H1 (cell line): ENCODE data around the gene USP36. TPM values are rescaled to one million over a fixed set of nuclear protein-coding genes. Genes with fewer than 3 reads are reported as not detected.

ENCODE experiments used
- CTCF ChIA-PET: fragments of 300-600 bp; sonication (Branson Sonifier 250); formaldehyde crosslinking; loops from one replicate; lab custom pipeline; 2021; ENCODE audit not compliant: partially characterized antibody; lab: Charles Lee
- POLR2A ChIA-PET: fragments of 300-600 bp; sonication (Branson Sonifier 250); formaldehyde crosslinking; loops from one replicate; lab custom pipeline; 2021; ENCODE audit warnings: inconsistent platforms; ENCODE audit not compliant: partially characterized antibody; lab: Charles Lee
- DNase-seq, 2 experiments: peaks; one replicate each; pipeline versions ENCODE4 v3.0.0 to v3.0.0-alpha.2; 2010 to 2022; ENCODE audit warnings: low spot score in 2 of 2, low read depth in 1 of 2, mixed read lengths in 1 of 2
- FAIRE-seq: peaks from 2 replicates; lab custom pipeline; 2011; peaks lifted over from hg19 to GRCh38; lab: Jason Lieb, UNC
- H2AFZ ChIP-seq: 2 replicates; pipeline ENCODE4 v1.8.1; 2012; ENCODE audit warnings: low read length, inconsistent platforms
- H2AK5ac ChIP-seq: 2 replicates; pipeline ENCODE4 v1.6.1; 2013; ENCODE audit warnings: low read depth, low read length
- H2BK120ac ChIP-seq: replicated peaks from 2 replicates; pipeline ENCODE3; 2013; ENCODE audit warnings: low read depth, low read length, inconsistent platforms
- H2BK12ac ChIP-seq: 2 replicates; pipeline ENCODE4 v1.6.1; 2013; ENCODE audit warnings: low read depth, low read length
- H2BK15ac ChIP-seq: 2 replicates; pipeline ENCODE4 v1.6.1; 2013; ENCODE audit warnings: low read length
- H2BK20ac ChIP-seq: 2 replicates; pipeline ENCODE4 v1.6.1; 2013; ENCODE audit warnings: low read length
- H2BK5ac ChIP-seq: 2 replicates; pipeline ENCODE4 v1.6.1; 2013; ENCODE audit warnings: low read depth, low read length
- H3K14ac ChIP-seq: 2 replicates; pipeline ENCODE4 v1.6.1; 2013; ENCODE audit warnings: inconsistent platforms; ENCODE audit not compliant: insufficient read length
- H3K18ac ChIP-seq: 2 replicates; pipeline ENCODE4 v1.6.1; 2013; ENCODE audit warnings: low read length; ENCODE audit errors: extremely low read depth
- H3K23ac ChIP-seq: 2 replicates; pipeline ENCODE4 v1.6.1; 2013; ENCODE audit warnings: inconsistent platforms; ENCODE audit not compliant: insufficient read length
- H3K23me2 ChIP-seq: 2 replicates; pipeline ENCODE4 v1.6.1; 2013; ENCODE audit warnings: low read depth, low read length
- H3K27ac ChIP-seq: 2 replicates; pipeline ENCODE4 v1.6.1; 2011; ENCODE audit warnings: low read depth, low read length, inconsistent platforms
- H3K27me3 ChIP-seq, 4 experiments: replicated peaks in 1 of 4; 1 replicate in 1 of 4; 2 replicates in 3 of 4; pipeline versions ENCODE4 v1.6.1 to v1.8.1; 2011 to 2013; ENCODE audit warnings: low read length in 3 of 4, mild to moderate bottlenecking in 3 of 4, inconsistent platforms in 2 of 4, mixed read lengths in 2 of 4, moderate library complexity in 1 of 4; ENCODE audit not compliant: control insufficient read depth in 3 of 4, insufficient read depth in 3 of 4; ENCODE audit errors: extremely low read depth in 1 of 4
- H3K36me3 ChIP-seq, 4 experiments: 2 replicates each; pipeline versions ENCODE4 v1.6.1 to v1.8.1; 2011 to 2013; ENCODE audit warnings: mild to moderate bottlenecking in 4 of 4, low read length in 3 of 4, moderate library complexity in 2 of 4, control low read depth in 1 of 4, inconsistent platforms in 1 of 4; ENCODE audit not compliant: insufficient read depth in 4 of 4, control insufficient read depth in 2 of 4
- H3K4ac ChIP-seq: replicated peaks from 2 replicates; pipeline ENCODE3; 2013; ENCODE audit warnings: low read length, low read depth, mixed read lengths, inconsistent platforms; ENCODE audit not compliant: insufficient read length
- H3K4me1 ChIP-seq, 4 experiments: replicated peaks in 1 of 4; 1 replicate in 1 of 4; 2 replicates in 3 of 4; pipeline versions ENCODE4 v1.6.1 to v1.8.1; 2011 to 2013; ENCODE audit warnings: low read length in 3 of 4, inconsistent platforms in 2 of 4, mixed read lengths in 1 of 4; ENCODE audit not compliant: insufficient read depth in 4 of 4, control insufficient read depth in 3 of 4
- H3K4me2 ChIP-seq, 2 experiments: 2 replicates each; pipeline versions ENCODE4 v1.6.1 to v1.8.1; 2011 to 2013; ENCODE audit warnings: low read depth in 2 of 2, low read length in 2 of 2, control low read depth in 1 of 2, inconsistent platforms in 1 of 2, mild to moderate bottlenecking in 1 of 2; ENCODE audit not compliant: insufficient read depth in 1 of 2
- H3K4me3 ChIP-seq, 4 experiments: fragments of 200-600, 300-600 bp in 1 of 4; sonication (generic), shearing (Covaris generic), sonication (Bioruptor Twin) in 1 of 4; 2 replicates each; pipeline versions ENCODE4 v1.5.1 to v1.8.1; 2011 to 2016; ENCODE audit warnings: low read length in 4 of 4, low read depth in 3 of 4, control low read depth in 2 of 4, inconsistent platforms in 2 of 4, mild to moderate bottlenecking in 2 of 4, mixed read lengths in 1 of 4, moderate library complexity in 1 of 4; ENCODE audit not compliant: insufficient read depth in 2 of 4; ENCODE audit errors: extremely low read depth in 1 of 4
- H3K56ac ChIP-seq: replicated peaks from 2 replicates; pipeline ENCODE3; 2013; ENCODE audit warnings: low read depth, mild to moderate bottlenecking, mixed read lengths, low read length, inconsistent platforms; ENCODE audit not compliant: insufficient read length
- H3K79me1 ChIP-seq: 2 replicates; pipeline ENCODE4 v1.6.1; 2013; ENCODE audit warnings: low read depth, low read length, control low read depth
- H3K79me2 ChIP-seq, 2 experiments: 2 replicates each; pipeline versions ENCODE4 v1.6.1 to v1.8.1; 2012 to 2013; ENCODE audit warnings: low read length in 2 of 2, mild to moderate bottlenecking in 2 of 2, inconsistent platforms in 1 of 2; ENCODE audit not compliant: insufficient read depth in 2 of 2, control insufficient read depth in 1 of 2
- H3K9ac ChIP-seq, 4 experiments: replicated peaks in 1 of 4; 1 replicate in 1 of 4; 2 replicates in 3 of 4; pipeline versions ENCODE4 v1.6.1 to v1.8.1; 2011 to 2013; ENCODE audit warnings: low read depth in 3 of 4, low read length in 3 of 4, control low read depth in 2 of 4, mild to moderate bottlenecking in 2 of 4, moderate library complexity in 2 of 4, inconsistent platforms in 1 of 4; ENCODE audit errors: extremely low read depth in 1 of 4
- H3K9me3 ChIP-seq, 2 experiments: 2 replicates each; pipeline versions ENCODE4 v1.6.1 to v1.8.1; 2012 to 2013; ENCODE audit warnings: mild to moderate bottlenecking in 2 of 2, moderate library complexity in 2 of 2, control low read depth in 1 of 2, inconsistent platforms in 1 of 2, low read depth in 1 of 2, low read length in 1 of 2, mixed read lengths in 1 of 2; ENCODE audit not compliant: insufficient read depth in 2 of 2
- H4K20me1 ChIP-seq, 2 experiments: replicated peaks in 1 of 2; 2 replicates each; pipeline versions ENCODE3 to v1.8.1; 2011 to 2013; ENCODE audit warnings: inconsistent platforms in 2 of 2, low read length in 2 of 2, mild to moderate bottlenecking in 1 of 2; ENCODE audit not compliant: insufficient read depth in 2 of 2, control insufficient read depth in 1 of 2
- H4K5ac ChIP-seq: 2 replicates; pipeline ENCODE4 v1.6.1; 2013; ENCODE audit warnings: low read length, low read depth, mixed read lengths, inconsistent platforms; ENCODE audit not compliant: insufficient read length
- H4K8ac ChIP-seq: 2 replicates; pipeline ENCODE4 v1.8.0; 2013; ENCODE audit warnings: mild to moderate bottlenecking, moderate library complexity, low read length, inconsistent platforms; ENCODE audit not compliant: insufficient read depth; ENCODE audit errors: extremely low read depth
- H4K91ac ChIP-seq: replicated peaks from 2 replicates; pipeline ENCODE3; 2013; ENCODE audit warnings: low read length, mixed read lengths, inconsistent platforms; ENCODE audit not compliant: insufficient read length
- JUN ChIP-seq: IDR thresholded peaks from 2 replicates; pipeline ENCODE4 v1.6.1; 2011; ENCODE audit warnings: low read depth, mild to moderate bottlenecking, improper control_type of control experiment, low read length
- PHF8 ChIP-seq: fragments of 200-600 bp; sonication (generic); conservative IDR thresholded peaks from 2 replicates; pipeline ENCODE4 v1.7.1; 2012; ENCODE audit warnings: low read depth, mild to moderate bottlenecking, inconsistent platforms, low read length, moderate library complexity
- POLR2AphosphoS5 ChIP-seq: IDR thresholded peaks from 2 replicates; pipeline ENCODE4 v1.6.1; 2011; ENCODE audit warnings: low read depth, low read length
- SIRT6 ChIP-seq: IDR thresholded peaks from one replicate; pipeline ENCODE4 v1.7.1; 2012; ENCODE audit warnings: low read length, inconsistent platforms
- SP4 ChIP-seq: IDR thresholded peaks from 2 replicates; pipeline ENCODE4 v1.6.1; 2012; ENCODE audit warnings: low read length, inconsistent platforms
- SUZ12 ChIP-seq: fragments of 200-600 bp; sonication (generic); IDR thresholded peaks from 2 replicates; pipeline ENCODE4 v1.6.1; 2012; ENCODE audit warnings: mild to moderate bottlenecking, inconsistent platforms, low read length, moderate library complexity, mixed read lengths
- WGBS, 2 experiments: shearing (Covaris generic) in 1 of 2; methylation state at CpG; one replicate each; pipeline versions ENCODE4 v1.1.6 to v1.1.7; 2013 to 2015; ENCODE audit warnings: low lambda C conversion rate in 2 of 2, mixed read lengths in 2 of 2, inconsistent platforms in 1 of 2, low coverage in 1 of 2, missing lambda C conversion rate in 1 of 2; ENCODE audit not compliant: insufficient replicate concordance in 2 of 2, insufficient coverage in 1 of 2, insufficient read length in 1 of 2; ENCODE audit errors: extremely low coverage in 1 of 2, missing lambda C conversion rate in 1 of 2; 5-methylcytosine and 5-hydroxymethylcytosine counted together
- polyA plus RNA-seq, 7 experiments: library from polyadenylated mRNA; depleted of rRNA in 3 of 7; stranded (reverse) in 5 of 7; unstranded in 2 of 7; fragments of >200 nt in 5 of 7; fragments of 200-250 nt in 2 of 7; gene quantifications; 1 replicate in 5 of 7; 2 replicates in 1 of 7; 4 replicates in 1 of 7; pipeline versions ENCODE4 v1.2.1 to v1.2.3, GENCODE V29; 2011 to 2013; ENCODE audit warnings: missing spikeins in 2 of 7, mixed read lengths in 2 of 7
- total RNA-seq: library from RNA; stranded (reverse); fragmentation: NEBNext Ultra II Directional; extraction: Animal tissue kit (Norgen Biotek cat#: 25700); gene quantifications from 2 replicates; pipeline ENCODE4 v1.2.1, GENCODE V29; 2021

The USP36 gene
- total and polyA plus RNA-seq, 2 of the 8 experiments (the other 6 are each of a cell fraction or from before 2014, with no cell fraction given), result 40.7 to 67.7 TPM

- no peak overlapping the region for H2BK20ac ChIP-seq
- TF ChIP-seq POLR2AphosphoS5 (no peak), SIRT6 (no peak), JUN (no peak), PHF8 (no peak), SUZ12 (no peak), SP4 (no peak)
- TF ChIP-seq, all 59 proteins: peak for 0
- POLR2A ChIA-PET, result interaction anchor here (1.1 to 3.0 kb wide), 3 partner anchors 9 to 38 kb away, joined by 3 to 11 read pairs (median 4); no protein-coding TSS in a partner anchor
- H4K91ac ChIP-seq, result no peak overlapping the region
- no peak overlapping the region for H2AK5ac ChIP-seq
- no peak overlapping the region for H3K56ac ChIP-seq
- H3K79me1 ChIP-seq, result no peaks in the 10 kb centered on the region
- H4K8ac ChIP-seq, result no peak overlapping the region
- no peak overlapping the region for H2BK12ac ChIP-seq
- FAIRE-seq, result no peak
- no peak for DNase-seq
- no peak overlapping the region for H3K9ac ChIP-seq
- no peak overlapping the region for H2BK15ac ChIP-seq
- H3K9me3 ChIP-seq, result no peaks in the 10 kb centered on the region
- CTCF ChIA-PET, result interaction anchor here (0.9 to 1.6 kb wide), 3 partner anchors 32 to 176 kb away, joined by 3 to 5 read pairs (median 4); no protein-coding TSS in a partner anchor
- no peaks in the 10 kb centered on the region for H3K79me2 ChIP-seq
- no peaks in the 10 kb centered on the region for H3K27me3 ChIP-seq
- no peak overlapping the region for H3K14ac ChIP-seq
- peaks cover 20 to 51% (median 34%) of the 10 kb centered on the region in 4 experiments for H3K36me3 ChIP-seq
- no peak overlapping the region for H3K4me3 ChIP-seq
- H2BK5ac ChIP-seq, result no peak overlapping the region
- no peak overlapping the region for H3K4ac ChIP-seq
- no peak overlapping the region for H2BK120ac ChIP-seq
- no peak overlapping the region for H3K27ac ChIP-seq
- peaks cover 6 to 12% of the 10 kb centered on the region in 2 experiments for H4K20me1 ChIP-seq
- H4K5ac ChIP-seq, result no peak overlapping the region
- WGBS, 2 experiments, result 94% methylated on average over 15 of the region's 16 CpGs; no CpG with 5 or more reads in 1 of the 2 experiments
- no peak overlapping the region for H3K23ac ChIP-seq
- H3K23me2 ChIP-seq, result peaks cover 2% of the 10 kb centered on the region; the same call in 1 of the 2 replicates
- H3K4me2 ChIP-seq, result no peak overlapping the region
- no peak overlapping the region for H2AFZ ChIP-seq
- H3K18ac ChIP-seq, result no peak overlapping the region
- no peaks in the 10 kb centered on the region for H3K4me1 ChIP-seq
Observed at GRCh38 chr17:78794399-78794798, 46.2 kb downstream of the USP36 start.
